PC-3 (cell line): Measurements from ENCODE around the gene ERRFI1.

ENCODE experiments used
- EZH2 ChIP-seq: fragments of 300-600 bp; sonication (generic); IDR thresholded peaks from one replicate; pipeline ENCODE4 v1.6.1; 2017; ENCODE audit warnings: antibody characterized with exemption, mild to moderate bottlenecking, low read length; ENCODE audit not compliant: unreplicated experiment
- EZH2phosphoT487 ChIP-seq: fragments of 300-600 bp; sonication (generic); IDR thresholded peaks from 2 replicates; pipeline ENCODE4 v1.6.1; 2018; ENCODE audit warnings: mild to moderate bottlenecking, antibody characterized with exemption, low read length, borderline replicate concordance
- TF ChIP-seq, protein P1 (sequence below): fragments of 300-600 bp; sonication (generic); conservative IDR thresholded peaks from 2 replicates; pipeline ENCODE4 v1.5.1; 2017; ENCODE audit warnings: antibody characterized with exemption, low read depth, mild to moderate bottlenecking, low read length

DNA sequence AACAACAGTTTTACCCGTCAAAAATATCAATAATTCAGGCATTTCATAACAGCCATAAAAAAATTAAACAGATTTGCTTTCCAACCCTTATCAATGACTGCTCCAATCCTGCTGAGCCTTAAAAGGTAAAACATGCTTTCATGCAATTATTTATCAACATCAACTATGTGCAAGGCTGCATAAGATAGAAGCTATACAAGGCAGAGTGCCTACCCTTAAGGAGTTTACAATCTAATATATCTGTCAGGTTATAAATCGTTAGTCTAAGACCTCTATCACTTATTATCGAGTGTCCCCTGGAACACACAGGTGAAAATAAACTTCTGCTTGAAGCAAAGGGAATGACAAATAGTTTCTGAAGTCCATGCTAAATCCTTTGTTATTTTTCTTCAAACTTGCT, 1.8 kb downstream of the ERRFI1 start:
- TF ChIP-seq EZH2 (no peak), EZH2phosphoT487 (no peak)
- TF ChIP-seq, protein P1, sequence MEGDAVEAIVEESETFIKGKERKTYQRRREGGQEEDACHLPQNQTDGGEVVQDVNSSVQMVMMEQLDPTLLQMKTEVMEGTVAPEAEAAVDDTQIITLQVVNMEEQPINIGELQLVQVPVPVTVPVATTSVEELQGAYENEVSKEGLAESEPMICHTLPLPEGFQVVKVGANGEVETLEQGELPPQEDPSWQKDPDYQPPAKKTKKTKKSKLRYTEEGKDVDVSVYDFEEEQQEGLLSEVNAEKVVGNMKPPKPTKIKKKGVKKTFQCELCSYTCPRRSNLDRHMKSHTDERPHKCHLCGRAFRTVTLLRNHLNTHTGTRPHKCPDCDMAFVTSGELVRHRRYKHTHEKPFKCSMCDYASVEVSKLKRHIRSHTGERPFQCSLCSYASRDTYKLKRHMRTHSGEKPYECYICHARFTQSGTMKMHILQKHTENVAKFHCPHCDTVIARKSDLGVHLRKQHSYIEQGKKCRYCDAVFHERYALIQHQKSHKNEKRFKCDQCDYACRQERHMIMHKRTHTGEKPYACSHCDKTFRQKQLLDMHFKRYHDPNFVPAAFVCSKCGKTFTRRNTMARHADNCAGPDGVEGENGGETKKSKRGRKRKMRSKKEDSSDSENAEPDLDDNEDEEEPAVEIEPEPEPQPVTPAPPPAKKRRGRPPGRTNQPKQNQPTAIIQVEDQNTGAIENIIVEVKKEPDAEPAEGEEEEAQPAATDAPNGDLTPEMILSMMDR: no peak
